Measurements from ENCODE around the gene NOTUM. TPM values are rescaled to one million over a fixed set of nuclear protein-coding genes. Genes with fewer than 3 reads are reported as not detected.

The NOTUM gene
- total and polyA plus RNA-seq, 8 donors, result 0.37 to 3.8 (median 0.58) TPM; not detected in 3

DNA sequence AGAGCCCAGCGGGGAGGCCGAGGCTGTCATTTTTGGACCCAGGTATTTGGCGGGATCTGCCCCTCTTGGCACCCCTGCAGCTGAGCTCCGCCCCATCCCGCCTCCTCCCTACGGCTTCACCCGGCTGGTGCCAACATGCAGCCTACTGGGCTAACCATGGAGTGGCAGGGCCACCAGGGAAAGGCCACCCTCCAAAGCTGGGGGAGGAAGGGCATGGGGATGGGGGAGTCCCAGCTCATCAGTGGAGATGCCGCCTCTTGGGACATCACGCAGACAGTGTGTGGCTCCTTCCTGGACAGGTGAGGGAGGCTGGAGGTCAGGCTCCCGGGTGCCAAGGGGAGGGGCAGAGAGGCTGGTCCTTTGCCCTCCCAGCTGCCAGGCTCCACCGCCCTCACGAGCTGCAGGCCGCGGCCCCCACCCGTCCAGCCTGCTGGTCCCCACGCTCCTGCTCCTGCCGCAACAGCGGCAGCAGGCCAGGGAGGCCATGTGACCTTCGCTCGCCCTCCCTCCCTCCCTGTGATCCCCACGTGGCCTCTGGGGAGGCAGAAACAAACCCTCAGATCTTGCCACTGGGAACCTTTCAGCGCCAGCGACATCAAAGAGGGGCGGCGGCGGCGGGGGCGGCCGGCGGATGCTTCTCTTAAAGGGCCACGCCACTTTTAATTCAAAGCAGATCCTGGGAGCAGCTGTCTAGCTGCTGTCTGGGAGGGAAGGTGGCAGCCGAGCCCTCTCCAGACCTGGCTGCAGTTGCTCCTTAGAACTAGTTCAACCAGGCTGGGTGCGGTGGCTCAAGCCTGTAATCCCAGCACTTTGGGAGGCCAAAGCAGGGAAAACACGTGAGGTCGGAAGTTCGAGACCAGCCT, 6.8 kb upstream of the NOTUM start:
- H3K27me3 ChIP-seq, result peaks cover 0 to 62% (median 9%) of the 10 kb centered on the region in 3 donors
- DNase-seq, result peak; percentile 81 to 92
- intact Hi-C loops (cut with DNase I; ENCODE audit: low total_unique reads), result no loop called here

DNA sequence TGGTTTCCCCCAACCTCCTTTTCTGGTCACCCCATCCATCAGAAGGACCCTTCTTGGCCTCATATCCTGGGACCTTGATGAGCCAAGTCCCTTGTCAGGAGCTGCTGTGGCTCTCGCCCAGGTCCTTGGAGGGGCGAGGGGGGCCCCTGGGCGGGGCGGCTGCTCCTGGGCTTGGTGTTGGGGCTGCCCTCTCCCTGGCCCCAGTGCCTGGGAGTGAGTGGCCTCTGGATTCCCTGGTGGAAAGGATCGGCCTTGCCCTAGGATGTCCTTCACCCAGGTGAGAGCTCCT, 6.2 kb upstream of the NOTUM start:
- Histone ChIP-seq H3K27ac (peak overlapping the region in 3 of 5 donors; percentile 23 to 45 (median 37)), H3K4me3 (peak overlapping the region in 1 of 4 donors; percentile 25), H3K36me3 (no peaks in the 10 kb centered on the region), H3K27me3 (peaks cover 3 to 67% (median 15%) of the 10 kb centered on the region in 3 donors), H3K9me3 (no peaks in the 10 kb centered on the region), H3K4me1 (peaks cover 8 to 26% (median 24%) of the 10 kb centered on the region in 4 donors)
- intact Hi-C loops (cut with DNase I; ENCODE audit: low total_unique reads), result no loop called here
- 32 to 77% (median 43%) methylated on average over 4 to 5 of the region's 5 CpGs for WGBS, 5 donors
- TF ChIP-seq EP300 (IDR thresholded peaks at IDR 0.05), result no peak
- TF ChIP-seq, protein P1, sequence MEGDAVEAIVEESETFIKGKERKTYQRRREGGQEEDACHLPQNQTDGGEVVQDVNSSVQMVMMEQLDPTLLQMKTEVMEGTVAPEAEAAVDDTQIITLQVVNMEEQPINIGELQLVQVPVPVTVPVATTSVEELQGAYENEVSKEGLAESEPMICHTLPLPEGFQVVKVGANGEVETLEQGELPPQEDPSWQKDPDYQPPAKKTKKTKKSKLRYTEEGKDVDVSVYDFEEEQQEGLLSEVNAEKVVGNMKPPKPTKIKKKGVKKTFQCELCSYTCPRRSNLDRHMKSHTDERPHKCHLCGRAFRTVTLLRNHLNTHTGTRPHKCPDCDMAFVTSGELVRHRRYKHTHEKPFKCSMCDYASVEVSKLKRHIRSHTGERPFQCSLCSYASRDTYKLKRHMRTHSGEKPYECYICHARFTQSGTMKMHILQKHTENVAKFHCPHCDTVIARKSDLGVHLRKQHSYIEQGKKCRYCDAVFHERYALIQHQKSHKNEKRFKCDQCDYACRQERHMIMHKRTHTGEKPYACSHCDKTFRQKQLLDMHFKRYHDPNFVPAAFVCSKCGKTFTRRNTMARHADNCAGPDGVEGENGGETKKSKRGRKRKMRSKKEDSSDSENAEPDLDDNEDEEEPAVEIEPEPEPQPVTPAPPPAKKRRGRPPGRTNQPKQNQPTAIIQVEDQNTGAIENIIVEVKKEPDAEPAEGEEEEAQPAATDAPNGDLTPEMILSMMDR (IDR thresholded peaks at IDR 0.05), result no peak
- TF ChIP-seq POLR2AphosphoS5 (IDR thresholded peaks at IDR 0.05), result no peak
- no peak for DNase-seq

More for the DNA sequence above, 6.8 kb upstream of the NOTUM start:
- 10 to 17% (median 12%) methylated on average over 16 to 36 of the region's 36 CpGs for WGBS, 5 donors
- no peak for TF ChIP-seq EP300 (IDR thresholded peaks at IDR 0.05)
- TF ChIP-seq POLR2A (IDR thresholded peaks at IDR 0.05), result no peak
- TF ChIP-seq, protein P1 (IDR thresholded peaks at IDR 0.05), result no peak
- peak in 1 of 3 donors; percentile 56 for TF ChIP-seq POLR2AphosphoS5 (IDR thresholded peaks at IDR 0.05)
- Histone ChIP-seq H3K27ac (peak overlapping the region in 3 of 5 donors; percentile 23 to 45 (median 37)), H3K4me1 (peaks cover 8 to 26% (median 24%) of the 10 kb centered on the region in 4 donors), H3K4me3 (peak overlapping the region in 2 of 4 donors; percentile 3 to 25), H3K9me3 (no peaks in the 10 kb centered on the region), H3K36me3 (no peaks in the 10 kb centered on the region)

DNA sequence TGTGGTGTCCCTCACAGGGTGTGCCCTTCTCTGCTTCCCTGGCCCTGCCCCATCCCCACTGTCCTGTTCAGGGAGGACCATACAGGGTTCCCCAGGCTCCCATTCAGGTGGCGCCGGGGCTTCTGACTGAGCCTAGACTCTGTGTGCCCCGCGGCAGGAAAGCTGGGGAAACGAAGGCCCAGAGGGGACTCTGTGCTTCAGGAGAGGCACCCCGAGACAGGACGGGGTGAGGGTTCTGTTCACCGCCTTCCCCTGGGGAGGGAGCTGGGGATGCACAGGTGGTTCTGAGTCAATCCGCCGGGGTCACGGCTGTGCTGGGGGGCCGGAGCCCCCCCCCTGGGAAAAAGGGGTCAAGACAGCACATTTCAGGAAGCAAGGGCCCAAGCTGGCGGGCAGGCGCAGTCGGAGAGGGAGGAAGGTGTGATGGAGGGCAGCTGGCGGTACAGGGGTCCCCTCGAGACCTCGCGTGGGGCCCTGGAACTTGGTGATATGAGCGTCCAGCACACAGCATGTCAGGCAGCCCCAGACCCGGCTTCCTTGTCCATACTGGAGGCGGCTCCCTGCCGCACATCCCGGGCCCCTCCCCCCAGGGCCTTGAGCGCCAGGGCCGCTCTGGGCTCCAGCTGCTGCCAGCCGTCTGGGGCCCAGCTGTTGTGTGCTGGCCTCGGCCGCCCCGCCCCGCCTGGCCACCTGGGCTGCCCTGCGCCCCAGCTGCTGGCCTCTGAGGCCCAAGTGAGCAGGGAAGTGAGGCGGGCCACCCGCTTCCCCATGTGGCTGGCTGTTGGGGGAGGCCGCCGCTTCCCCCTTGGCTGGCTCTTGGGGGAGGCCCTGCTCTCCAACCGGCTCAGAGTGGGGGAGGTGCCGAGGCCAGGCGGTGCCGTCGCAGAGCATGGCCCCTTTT, 5.6 kb upstream of the NOTUM start:
- TF ChIP-seq POLR2AphosphoS5 (IDR thresholded peaks at IDR 0.05) (peak; percentile 8 to 45 (median 36)), EP300 (IDR thresholded peaks at IDR 0.05) (no peak), POLR2A (IDR thresholded peaks at IDR 0.05) (no peak)
- TF ChIP-seq, protein P1 (IDR thresholded peaks at IDR 0.05), result no peak
- Histone ChIP-seq H3K4me1 (peaks cover 10 to 30% (median 27%) of the 10 kb centered on the region in 4 donors), H3K9me3 (no peaks in the 10 kb centered on the region), H3K27me3 (peaks cover 8 to 73% (median 21%) of the 10 kb centered on the region in 3 donors), H3K36me3 (no peaks in the 10 kb centered on the region), H3K4me3 (no peak overlapping the region), H3K27ac (peak overlapping the region in 3 of 5 donors; percentile 23 to 45 (median 37))
- intact Hi-C loops (cut with DNase I; ENCODE audit: low total_unique reads), result no loop called here
- DNase-seq, result peak; percentile 59 to 89
- 47 to 63% (median 56%) methylated on average over 22 to 41 of the region's 41 CpGs for WGBS, 5 donors
